Measurements from ENCODE around the gene OSM. TPM values are rescaled to one million over a fixed set of nuclear protein-coding genes. Genes with fewer than 3 reads are reported as not detected.

Gene OSM
- total RNA-seq, 1 donor from 2014 or later, result not detected

- H3K9me3 Mint-ChIP-seq, result no peaks in the 10 kb centered on the region
- no peak for DNase-seq (ENCODE audit: low spot score in 2 of 2, unreplicated experiment in 2 of 2)
- no peak for TF ChIP-seq CTCF (IDR thresholded peaks at IDR 0.05; ENCODE audit: unreplicated experiment)
- H3K36me3 Mint-ChIP-seq, result no peaks in the 10 kb centered on the region
- peaks cover 32% of the 10 kb centered on the region for H3K4me1 Mint-ChIP-seq
- H3K4me3 Mint-ChIP-seq, result no peak overlapping the region
- peak overlapping the region; percentile 79 for H3K27ac Mint-ChIP-seq
- no peaks in the 10 kb centered on the region for H3K27me3 Mint-ChIP-seq (ENCODE audit: low read depth)
These were observed 12.3 kb downstream of the OSM start for GRCh38 chr22:30254314-30254713.

- H3K27ac Mint-ChIP-seq, result peak overlapping the region; percentile 78
- no peaks in the 10 kb centered on the region for H3K36me3 Mint-ChIP-seq
- no peak overlapping the region for H3K4me3 Mint-ChIP-seq
- H3K27me3 Mint-ChIP-seq (ENCODE audit: low read depth), result no peaks in the 10 kb centered on the region
- peaks cover 37% of the 10 kb centered on the region for H3K4me1 Mint-ChIP-seq
- H3K9me3 Mint-ChIP-seq, result no peaks in the 10 kb centered on the region
- no peak for DNase-seq (ENCODE audit: low spot score in 2 of 2, unreplicated experiment in 2 of 2)
- no peak for TF ChIP-seq CTCF (IDR thresholded peaks at IDR 0.05; ENCODE audit: unreplicated experiment)
These were observed 13.3 kb downstream of the OSM start for GRCh38 chr22:30253205-30253852.

DNA sequence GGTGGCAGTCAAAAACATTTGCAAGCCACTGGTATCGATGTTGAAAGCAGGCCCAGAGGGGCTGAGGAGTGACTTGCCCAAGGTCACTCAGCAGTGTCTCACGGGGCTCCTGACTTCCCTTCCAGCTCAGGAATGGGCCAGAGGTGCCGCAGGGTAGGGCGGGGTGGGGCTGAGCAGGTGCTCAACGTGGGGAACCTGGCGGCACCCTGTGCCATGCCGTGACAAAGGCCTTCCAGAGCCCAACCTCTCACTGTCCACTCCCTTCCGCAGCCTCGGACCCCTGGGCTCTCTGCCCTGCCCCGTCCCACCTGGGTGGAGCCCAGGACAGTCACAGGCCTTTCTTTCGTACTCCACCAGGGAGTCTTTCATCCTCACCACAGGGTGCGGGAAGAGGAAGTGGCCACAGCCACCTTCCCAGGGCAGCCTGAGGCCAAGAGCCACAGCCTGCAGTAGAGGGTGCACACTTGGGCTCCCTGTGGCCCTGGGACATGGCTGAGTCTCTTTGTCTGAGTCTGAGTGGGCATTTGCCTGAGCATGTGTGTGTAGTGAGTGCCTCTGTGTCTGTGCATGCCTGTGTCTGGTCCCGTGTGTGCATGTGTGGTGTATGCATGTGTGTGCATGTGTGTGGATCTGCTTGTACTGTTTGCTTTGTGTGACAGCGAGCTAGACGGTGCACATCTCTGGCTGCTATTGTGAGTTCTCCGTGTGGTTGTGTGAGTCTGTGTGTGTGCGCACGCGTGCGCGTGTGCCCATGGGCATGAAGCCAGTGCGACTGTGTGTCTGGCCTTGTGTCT lies 14.0 kb downstream of the OSM start:
- DNase-seq (ENCODE audit: low spot score in 2 of 2, unreplicated experiment in 2 of 2), result no peak
- H3K36me3 Mint-ChIP-seq, result no peaks in the 10 kb centered on the region
- H3K4me1 Mint-ChIP-seq, result peaks cover 42% of the 10 kb centered on the region
- no peak for TF ChIP-seq CTCF (IDR thresholded peaks at IDR 0.05; ENCODE audit: unreplicated experiment)
- no peaks in the 10 kb centered on the region for H3K9me3 Mint-ChIP-seq
- H3K27me3 Mint-ChIP-seq (ENCODE audit: low read depth), result no peaks in the 10 kb centered on the region
- peak overlapping the region; percentile 78 for H3K27ac Mint-ChIP-seq
- H3K4me3 Mint-ChIP-seq, result no peak overlapping the region

GRCh38 chr22:30251711-30252110 lies 14.9 kb downstream of the OSM start:
- Mint-ChIP-seq H3K9me3 (no peaks in the 10 kb centered on the region), H3K36me3 (no peaks in the 10 kb centered on the region), H3K27ac (peak overlapping the region; percentile 73), H3K4me1 (peaks cover 45% of the 10 kb centered on the region), H3K4me3 (no peak overlapping the region), H3K27me3 (ENCODE audit: low read depth) (no peaks in the 10 kb centered on the region)
- no peak for DNase-seq (ENCODE audit: low spot score in 2 of 2, unreplicated experiment in 2 of 2)
- no peak for TF ChIP-seq CTCF (IDR thresholded peaks at IDR 0.05; ENCODE audit: unreplicated experiment)

DNA sequence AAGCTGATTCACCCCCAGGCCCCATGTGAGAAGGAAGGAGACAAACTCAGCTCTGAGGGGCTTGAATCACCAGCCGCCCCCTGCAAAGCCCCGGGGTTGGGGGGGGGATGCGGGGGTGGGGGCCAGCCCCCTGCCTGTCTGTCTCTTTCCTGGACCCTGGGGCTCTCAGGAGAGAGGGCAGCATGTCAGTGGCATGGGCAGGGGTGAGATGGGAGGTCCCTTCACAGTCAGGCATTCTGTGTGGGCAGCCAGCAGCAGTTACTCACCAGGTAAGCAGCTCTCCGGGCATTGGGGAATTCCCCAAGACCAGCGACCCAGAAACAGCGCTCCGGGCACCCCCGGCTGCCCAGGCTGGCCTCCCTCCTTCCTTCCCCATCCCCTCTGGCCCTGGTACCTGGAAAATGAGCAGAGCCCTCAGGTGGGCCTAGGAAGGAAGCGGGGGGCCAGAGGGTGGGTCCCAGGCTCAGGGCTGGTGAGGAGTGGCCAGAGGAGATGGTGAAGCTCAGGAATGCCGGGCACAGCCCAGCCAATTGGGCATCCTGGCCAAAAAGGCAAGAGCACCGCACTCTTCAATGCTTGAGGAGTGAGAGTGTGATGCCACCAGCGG lies 15.9 kb downstream of the OSM start:
- DNase-seq (ENCODE audit: low spot score in 2 of 2, unreplicated experiment in 2 of 2), result no peak
- Mint-ChIP-seq H3K27ac (no peak overlapping the region), H3K27me3 (ENCODE audit: low read depth) (no peaks in the 10 kb centered on the region), H3K36me3 (no peaks in the 10 kb centered on the region), H3K4me3 (no peak overlapping the region), H3K9me3 (no peaks in the 10 kb centered on the region), H3K4me1 (peaks cover 45% of the 10 kb centered on the region)
- no peak for TF ChIP-seq CTCF (IDR thresholded peaks at IDR 0.05; ENCODE audit: unreplicated experiment)
